ENCODE measurements around the gene PARD3. TPM values are rescaled to one million over a fixed set of nuclear protein-coding genes. Genes with fewer than 3 reads are reported as not detected.
A peak's percentile ranks its signal among the peaks of the same experiment; 100 is the strongest.

PARD3 gene
- total RNA-seq, 4 donors from 2014 or later: 27.3 to 65.3 (median 55.6) TPM

DNA sequence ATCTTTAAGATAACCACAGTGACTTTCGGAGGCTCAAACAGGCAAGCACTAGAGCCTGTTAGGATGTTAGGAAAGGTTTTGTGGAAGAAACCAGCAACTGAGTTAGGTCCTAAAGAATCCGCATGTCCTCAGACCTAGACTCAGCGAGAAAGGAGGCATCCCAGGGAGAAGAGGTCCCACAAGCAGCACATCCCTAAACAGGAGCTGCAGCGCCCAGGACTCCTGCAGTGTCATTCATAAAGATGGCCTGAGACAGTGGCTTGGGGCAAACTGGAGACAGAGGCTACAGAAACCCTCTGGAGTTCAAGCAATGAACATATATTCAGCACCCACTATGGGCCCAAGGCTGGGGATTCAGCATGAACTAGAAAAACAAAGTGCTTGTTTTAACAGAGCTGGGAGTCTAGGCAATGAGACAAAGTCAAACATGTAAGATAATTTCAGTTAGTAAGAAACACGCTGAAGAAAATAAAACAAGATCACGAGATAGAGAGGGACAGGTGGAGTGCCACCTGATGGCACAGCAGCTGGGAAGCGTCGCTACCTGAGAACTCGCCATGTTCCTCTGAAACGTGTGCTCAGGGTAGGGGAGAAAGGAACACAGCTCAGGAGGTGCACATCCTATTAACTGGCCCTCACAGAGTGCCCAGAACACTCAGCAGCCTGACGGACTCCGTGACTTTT is 48.1 kb downstream of the PARD3 start:
- intact Hi-C loops (cut with DNase I; ENCODE audit: low total_unique reads) (no loop called here), in situ Hi-C loops (cut with MboI; ENCODE audit: low pct_ligation_motif_present in 1 of 4, low pct_unique_long_range_greater_than_20kb in 1 of 4, low sequenced_read_pairs in 3 of 4) (no loop called here)
- H3K4me3 ChIP-seq: no peak overlapping the region
- no peaks in the 10 kb centered on the region for H3K27me3 ChIP-seq
- H3K4me1 ChIP-seq: peaks cover 19 to 53% (median 43%) of the 10 kb centered on the region in 4 donors
- no peaks in the 10 kb centered on the region for H3K9me3 ChIP-seq
- no peak for DNase-seq
- TF ChIP-seq POLR2AphosphoS5 (IDR thresholded peaks at IDR 0.05): peak; percentile 52 to 67 (median 57)
- TF ChIP-seq EP300 (IDR thresholded peaks at IDR 0.05; ENCODE audit: low read depth): no peak
- peak overlapping the region; percentile 38 to 63 (median 54) for H3K27ac ChIP-seq
- no peaks in the 10 kb centered on the region for H3K36me3 ChIP-seq
- WGBS, 2 donors (ENCODE audit: low coverage in 1 of 2): 83 to 100% methylated on average over 1 to 12 of the region's 12 CpGs

DNA sequence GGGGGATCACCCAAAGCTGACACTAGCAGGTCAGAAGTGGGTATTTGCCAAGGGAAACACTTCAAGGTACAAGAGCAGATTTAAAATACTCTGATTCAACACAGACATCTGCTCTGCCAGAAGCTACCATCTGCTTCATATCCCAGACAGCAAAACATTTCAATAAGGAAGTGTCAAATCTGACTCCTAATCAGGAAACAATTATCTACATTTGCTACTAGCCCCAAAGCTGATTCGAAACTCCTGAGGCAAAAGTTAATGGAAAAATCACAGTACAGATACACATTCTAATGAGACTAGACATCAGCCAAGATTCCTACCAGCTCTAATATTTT is 48.9 kb downstream of the PARD3 start:
- TF ChIP-seq EP300 (IDR thresholded peaks at IDR 0.05; ENCODE audit: low read depth) (no peak), POLR2A (IDR thresholded peaks at IDR 0.05) (no peak), POLR2AphosphoS5 (IDR thresholded peaks at IDR 0.05) (peak; percentile 35 to 75 (median 68))
- TF ChIP-seq, protein P1, sequence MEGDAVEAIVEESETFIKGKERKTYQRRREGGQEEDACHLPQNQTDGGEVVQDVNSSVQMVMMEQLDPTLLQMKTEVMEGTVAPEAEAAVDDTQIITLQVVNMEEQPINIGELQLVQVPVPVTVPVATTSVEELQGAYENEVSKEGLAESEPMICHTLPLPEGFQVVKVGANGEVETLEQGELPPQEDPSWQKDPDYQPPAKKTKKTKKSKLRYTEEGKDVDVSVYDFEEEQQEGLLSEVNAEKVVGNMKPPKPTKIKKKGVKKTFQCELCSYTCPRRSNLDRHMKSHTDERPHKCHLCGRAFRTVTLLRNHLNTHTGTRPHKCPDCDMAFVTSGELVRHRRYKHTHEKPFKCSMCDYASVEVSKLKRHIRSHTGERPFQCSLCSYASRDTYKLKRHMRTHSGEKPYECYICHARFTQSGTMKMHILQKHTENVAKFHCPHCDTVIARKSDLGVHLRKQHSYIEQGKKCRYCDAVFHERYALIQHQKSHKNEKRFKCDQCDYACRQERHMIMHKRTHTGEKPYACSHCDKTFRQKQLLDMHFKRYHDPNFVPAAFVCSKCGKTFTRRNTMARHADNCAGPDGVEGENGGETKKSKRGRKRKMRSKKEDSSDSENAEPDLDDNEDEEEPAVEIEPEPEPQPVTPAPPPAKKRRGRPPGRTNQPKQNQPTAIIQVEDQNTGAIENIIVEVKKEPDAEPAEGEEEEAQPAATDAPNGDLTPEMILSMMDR (IDR thresholded peaks at IDR 0.05): no peak
- Histone ChIP-seq H3K27me3 (no peaks in the 10 kb centered on the region), H3K36me3 (no peaks in the 10 kb centered on the region), H3K27ac (peak overlapping the region; percentile 27 to 63 (median 46)), H3K9me3 (no peaks in the 10 kb centered on the region), H3K4me1 (peaks cover 23 to 55% (median 44%) of the 10 kb centered on the region in 4 donors), H3K4me3 (no peak overlapping the region)
- DNase-seq: no peak
- intact Hi-C loops (cut with DNase I; ENCODE audit: low total_unique reads): no loop called here
- in situ Hi-C loops (cut with MboI; ENCODE audit: low pct_ligation_motif_present in 1 of 4, low pct_unique_long_range_greater_than_20kb in 1 of 4, low sequenced_read_pairs in 3 of 4): no loop called here
- WGBS, 2 donors (ENCODE audit: low coverage in 1 of 2): 30 to 43% methylated on average over 1 of the region's 1 CpG

DNA sequence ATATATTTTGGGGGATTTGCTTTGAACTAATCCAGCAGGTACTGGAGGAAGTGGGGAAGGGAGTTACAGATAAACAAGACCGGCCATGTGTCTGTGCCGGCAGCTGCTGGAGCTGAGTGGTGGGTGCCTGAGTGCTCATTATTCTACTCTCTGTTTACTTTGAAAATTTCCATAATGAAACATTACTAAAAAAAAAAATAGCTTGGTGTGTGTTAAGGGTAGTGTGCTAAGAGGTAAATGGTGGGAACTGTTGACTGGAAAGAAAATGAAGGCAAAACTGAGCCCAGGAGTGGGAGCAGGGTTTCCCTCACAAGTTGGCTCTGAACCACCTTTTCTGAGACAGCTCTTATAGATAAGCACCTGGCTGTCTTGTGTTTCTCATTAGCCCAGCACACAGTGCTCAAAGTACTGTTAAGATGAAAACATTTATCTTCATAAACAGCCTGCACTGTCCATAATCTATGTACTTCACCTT is 50.6 kb downstream of the PARD3 start:
- Histone ChIP-seq H3K27ac (peak overlapping the region in 1 of 4 donors; percentile 11), H3K4me1 (peaks cover 24 to 65% (median 45%) of the 10 kb centered on the region in 4 donors), H3K4me3 (no peak overlapping the region), H3K9me3 (no peaks in the 10 kb centered on the region), H3K36me3 (no peaks in the 10 kb centered on the region), H3K27me3 (no peaks in the 10 kb centered on the region)
- in situ Hi-C loops (cut with MboI; ENCODE audit: low pct_ligation_motif_present in 1 of 4, low pct_unique_long_range_greater_than_20kb in 1 of 4, low sequenced_read_pairs in 3 of 4) (no loop called here), intact Hi-C loops (cut with DNase I; ENCODE audit: low total_unique reads) (no loop called here)
- DNase-seq: no peak
- TF ChIP-seq POLR2AphosphoS5 (IDR thresholded peaks at IDR 0.05) (no peak), EP300 (IDR thresholded peaks at IDR 0.05; ENCODE audit: low read depth) (no peak)
- TF ChIP-seq, protein P1 (IDR thresholded peaks at IDR 0.05): no peak
- WGBS, 2 donors (ENCODE audit: low coverage in 1 of 2): 61 to 70% methylated on average over 2 of the region's 2 CpGs

DNA sequence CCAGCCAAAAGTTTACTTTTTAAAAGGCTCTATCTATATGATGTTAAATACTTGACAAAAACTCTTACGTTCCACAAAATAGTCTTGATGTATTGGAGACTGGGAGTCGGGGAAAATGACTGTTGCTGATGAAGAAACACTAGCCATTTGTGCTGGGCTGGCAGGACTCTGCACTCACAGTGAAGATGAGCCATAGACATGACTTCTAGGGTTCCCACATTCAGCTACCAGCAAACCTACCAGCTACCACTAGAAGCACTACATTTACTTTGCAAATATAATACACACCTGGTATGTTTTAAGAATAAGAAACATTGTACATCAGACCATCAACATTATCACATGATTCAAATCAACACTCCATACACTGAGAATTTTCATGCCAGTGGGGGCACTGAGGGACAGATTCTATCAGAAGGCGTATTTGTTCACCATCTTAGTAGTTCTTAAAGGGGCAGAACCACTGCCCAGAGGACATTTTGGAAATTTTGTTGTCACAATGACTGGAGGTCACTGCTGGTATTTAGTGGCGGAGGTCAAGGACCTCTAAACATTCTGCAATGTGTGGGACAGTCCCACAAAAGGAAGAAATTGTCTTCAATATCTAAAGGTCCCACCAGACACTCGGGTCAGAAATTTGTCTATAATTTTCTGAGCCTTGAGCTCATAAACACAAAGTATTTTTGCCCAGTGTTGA is 52.3 kb downstream of the PARD3 start:
- Histone ChIP-seq H3K4me3 (no peak overlapping the region), H3K4me1 (peaks cover 33 to 69% (median 45%) of the 10 kb centered on the region in 4 donors), H3K9me3 (no peaks in the 10 kb centered on the region), H3K27me3 (no peaks in the 10 kb centered on the region), H3K27ac (no peak overlapping the region), H3K36me3 (no peaks in the 10 kb centered on the region)
- intact Hi-C loops (cut with DNase I; ENCODE audit: low total_unique reads): no loop called here
- WGBS, 2 donors (ENCODE audit: low coverage in 1 of 2): 74% methylated on average over 5 of the region's 5 CpGs; no CpG with 5 or more reads in 1 of the 2 donors
- no peak for DNase-seq
- TF ChIP-seq POLR2AphosphoS5 (IDR thresholded peaks at IDR 0.05): no peak
- no peak for TF ChIP-seq POLR2A (IDR thresholded peaks at IDR 0.05)
- no peak for TF ChIP-seq EP300 (IDR thresholded peaks at IDR 0.05; ENCODE audit: low read depth)
- in situ Hi-C loops (cut with MboI; ENCODE audit: low pct_ligation_motif_present in 1 of 4, low pct_unique_long_range_greater_than_20kb in 1 of 4, low sequenced_read_pairs in 3 of 4): no loop called here

DNA sequence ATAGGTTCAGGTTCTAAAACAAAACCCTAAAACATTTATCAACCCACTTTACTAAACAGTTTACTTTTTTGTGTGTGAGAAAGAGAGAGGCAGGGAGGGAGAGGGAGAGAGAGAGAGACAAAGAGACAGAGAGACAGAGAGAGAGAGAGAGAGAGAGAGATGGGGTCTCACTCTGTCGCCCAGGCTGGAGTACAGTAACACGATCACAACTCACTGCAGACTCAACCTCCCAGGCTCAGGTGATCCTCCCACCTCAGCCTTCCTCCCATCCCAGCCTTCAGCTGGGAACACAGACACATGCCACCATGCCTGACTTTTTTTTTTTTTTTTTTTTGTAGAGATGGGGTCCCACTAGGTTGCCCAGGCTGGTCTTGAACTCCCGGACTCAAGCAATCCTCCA is 52.9 kb downstream of the PARD3 start:
- intact Hi-C loops (cut with DNase I; ENCODE audit: low total_unique reads) (no loop called here), in situ Hi-C loops (cut with MboI; ENCODE audit: low pct_ligation_motif_present in 1 of 4, low pct_unique_long_range_greater_than_20kb in 1 of 4, low sequenced_read_pairs in 3 of 4) (no loop called here)
- WGBS, 2 donors (ENCODE audit: low coverage in 1 of 2): 94% methylated on average over 3 of the region's 3 CpGs

More for the DNA sequence above, 52.9 kb downstream of the PARD3 start:
- Histone ChIP-seq H3K9me3 (no peaks in the 10 kb centered on the region), H3K4me3 (no peak overlapping the region), H3K4me1 (peaks cover 35 to 71% (median 46%) of the 10 kb centered on the region in 4 donors), H3K27ac (no peak overlapping the region), H3K36me3 (no peaks in the 10 kb centered on the region), H3K27me3 (no peaks in the 10 kb centered on the region)
- DNase-seq: no peak
- TF ChIP-seq EP300 (IDR thresholded peaks at IDR 0.05; ENCODE audit: low read depth) (no peak), POLR2AphosphoS5 (IDR thresholded peaks at IDR 0.05) (no peak), POLR2A (IDR thresholded peaks at IDR 0.05) (no peak)
- TF ChIP-seq, protein P1 (IDR thresholded peaks at IDR 0.05): no peak
